IPS-20b (cell line): ENCODE results near the gene ADAT3.

Source experiments
- H3K27ac ChIP-seq: one replicate; pipeline ENCODE4 v1.5.1; 2013; ENCODE audit warnings: low read length
- H3K27me3 ChIP-seq: 2 replicates; pipeline ENCODE4 v1.6.1; 2013; ENCODE audit warnings: mild to moderate bottlenecking, low read length, inconsistent platforms; ENCODE audit not compliant: insufficient read depth
- H3K36me3 ChIP-seq: 2 replicates; pipeline ENCODE4 v1.6.1; 2013; ENCODE audit warnings: low read depth, mild to moderate bottlenecking, inconsistent platforms, low read length, moderate library complexity; ENCODE audit not compliant: insufficient read depth
- H3K4me1 ChIP-seq: 2 replicates; pipeline ENCODE4 v1.6.1; 2013; ENCODE audit warnings: mild to moderate bottlenecking, control low read depth, inconsistent platforms, low read length, moderate library complexity; ENCODE audit not compliant: insufficient read depth
- H3K4me3 ChIP-seq: 2 replicates; pipeline ENCODE4 v1.5.1; 2013; ENCODE audit warnings: mild to moderate bottlenecking, low read length, inconsistent platforms
- H3K9ac ChIP-seq: 2 replicates; pipeline ENCODE4 v1.6.1; 2013; ENCODE audit warnings: low read depth, mild to moderate bottlenecking, inconsistent platforms, low read length, moderate library complexity
- H3K9me3 ChIP-seq: 2 replicates; pipeline ENCODE4 v1.6.1; 2013; ENCODE audit warnings: mild to moderate bottlenecking, low read depth, low read length, inconsistent platforms; ENCODE audit not compliant: insufficient read depth

ADAT3 gene

GRCh38 chr19:1861599-1862031, 43.6 kb upstream of the ADAT3 start:
- H3K9me3 ChIP-seq, result no peaks in the 10 kb centered on the region
- H3K9ac ChIP-seq, result peak overlapping the region; percentile 59; the same call in 1 of the 2 replicates
- H3K36me3 ChIP-seq, result no peaks in the 10 kb centered on the region
- peaks cover 25% of the 10 kb centered on the region for H3K27me3 ChIP-seq
- peaks cover 32% of the 10 kb centered on the region for H3K4me1 ChIP-seq
- H3K27ac ChIP-seq, result no peak overlapping the region
- H3K4me3 ChIP-seq, result peak overlapping the region; percentile 84

DNA sequence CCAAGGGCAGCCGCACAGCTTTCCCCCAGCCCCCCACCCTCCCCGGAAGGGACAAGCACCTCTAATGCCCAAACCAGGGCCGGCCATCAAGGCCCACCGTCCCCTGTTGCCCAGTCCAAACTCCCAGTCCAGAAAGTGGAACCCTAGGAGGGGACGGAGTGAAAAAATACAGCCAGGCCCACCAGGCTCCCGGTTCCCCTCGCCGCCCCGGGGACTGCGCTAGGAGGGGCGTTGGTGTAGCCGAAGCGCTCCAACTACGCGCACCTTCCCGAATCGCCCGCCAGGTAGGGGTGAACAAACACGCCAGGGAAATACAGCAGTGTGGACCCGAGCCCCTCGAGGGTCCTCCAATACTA, 43.2 kb upstream of the ADAT3 start:
- H3K9ac ChIP-seq, result peak overlapping the region; percentile 59; the same call in 1 of the 2 replicates
- peak overlapping the region; percentile 84 for H3K4me3 ChIP-seq
- no peak overlapping the region for H3K27ac ChIP-seq
- H3K36me3 ChIP-seq, result no peaks in the 10 kb centered on the region
- no peaks in the 10 kb centered on the region for H3K9me3 ChIP-seq
- peaks cover 32% of the 10 kb centered on the region for H3K4me1 ChIP-seq
- H3K27me3 ChIP-seq, result peaks cover 25% of the 10 kb centered on the region

GRCh38 chr19:1862424-1863327, 42.5 kb upstream of the ADAT3 start:
- Histone ChIP-seq H3K4me3 (peak overlapping the region; percentile 84), H3K9ac (peak overlapping the region; percentile 59; the same call in 1 of the 2 replicates), H3K36me3 (no peaks in the 10 kb centered on the region), H3K4me1 (peaks cover 31% of the 10 kb centered on the region), H3K27ac (no peak overlapping the region), H3K9me3 (no peaks in the 10 kb centered on the region), H3K27me3 (peaks cover 25% of the 10 kb centered on the region)

GRCh38 chr19:1863328-1863637, 41.9 kb upstream of the ADAT3 start, which contains the start of gene KLF16:
TSS of gene KLF16 (minus strand) at chr19:1863579. CDS start at chr19:1863497, 82 bp downstream.
- no peaks in the 10 kb centered on the region for H3K9me3 ChIP-seq
- H3K9ac ChIP-seq, result peak within 1 kb of the TSS; percentile 94
- H3K27ac ChIP-seq, result peak within 1 kb of the TSS; percentile 92
- peaks cover 25% of the 10 kb centered on the region for H3K27me3 ChIP-seq
- H3K4me1 ChIP-seq, result peaks cover 25% of the 10 kb centered on the region
- no peaks in the 10 kb centered on the region for H3K36me3 ChIP-seq
- H3K4me3 ChIP-seq, result peak within 1 kb of the TSS; percentile 84

GRCh38 chr19:1863638-1864479, 41.3 kb upstream of the ADAT3 start:
- peaks cover 25% of the 10 kb centered on the region for H3K27me3 ChIP-seq
- no peaks in the 10 kb centered on the region for H3K9me3 ChIP-seq
- peaks cover 21% of the 10 kb centered on the region; the same call in 1 of the 2 replicates for H3K4me1 ChIP-seq
- peak overlapping the region; percentile 92 for H3K27ac ChIP-seq
- H3K4me3 ChIP-seq, result peak overlapping the region; percentile 76
- peak overlapping the region; percentile 94 for H3K9ac ChIP-seq
- no peaks in the 10 kb centered on the region for H3K36me3 ChIP-seq

DNA sequence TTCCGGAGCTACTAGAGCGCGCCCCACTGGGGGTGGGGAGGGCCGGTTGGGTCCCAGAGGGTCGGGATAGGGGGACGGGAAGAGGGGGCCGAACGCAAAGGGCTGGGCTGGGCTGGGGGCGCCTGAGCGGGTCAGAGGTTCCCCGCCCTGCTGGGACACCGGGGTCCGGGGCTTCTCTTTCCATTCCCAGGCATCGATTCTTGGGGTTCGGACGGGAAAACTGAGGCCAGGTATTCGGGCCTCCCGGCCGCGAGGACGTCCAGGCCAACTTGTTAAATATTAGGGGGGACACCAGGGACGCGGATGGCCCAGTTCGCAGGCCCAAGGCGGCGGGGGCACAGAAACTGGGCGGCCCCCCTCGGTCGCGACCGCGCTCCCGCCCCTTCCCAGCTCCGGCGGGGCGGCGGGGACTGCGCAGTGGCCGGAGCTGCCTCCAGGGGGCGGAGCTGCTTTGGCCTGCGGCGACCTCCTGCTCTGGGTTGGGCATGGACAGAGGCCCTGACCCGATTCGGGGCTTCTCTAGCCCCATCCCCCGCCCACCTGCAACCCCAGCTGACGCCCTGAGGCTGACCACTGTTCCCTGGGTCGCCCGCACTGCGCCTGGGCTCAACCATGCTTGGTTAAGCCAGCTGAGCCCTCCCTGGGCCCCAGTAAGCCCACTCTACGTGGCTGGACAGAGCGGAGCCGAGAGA, 40.6 kb upstream of the ADAT3 start:
- Histone ChIP-seq H3K27ac (peak overlapping the region; percentile 92), H3K4me1 (peaks cover 17% of the 10 kb centered on the region; the same call in 1 of the 2 replicates)

DNA sequence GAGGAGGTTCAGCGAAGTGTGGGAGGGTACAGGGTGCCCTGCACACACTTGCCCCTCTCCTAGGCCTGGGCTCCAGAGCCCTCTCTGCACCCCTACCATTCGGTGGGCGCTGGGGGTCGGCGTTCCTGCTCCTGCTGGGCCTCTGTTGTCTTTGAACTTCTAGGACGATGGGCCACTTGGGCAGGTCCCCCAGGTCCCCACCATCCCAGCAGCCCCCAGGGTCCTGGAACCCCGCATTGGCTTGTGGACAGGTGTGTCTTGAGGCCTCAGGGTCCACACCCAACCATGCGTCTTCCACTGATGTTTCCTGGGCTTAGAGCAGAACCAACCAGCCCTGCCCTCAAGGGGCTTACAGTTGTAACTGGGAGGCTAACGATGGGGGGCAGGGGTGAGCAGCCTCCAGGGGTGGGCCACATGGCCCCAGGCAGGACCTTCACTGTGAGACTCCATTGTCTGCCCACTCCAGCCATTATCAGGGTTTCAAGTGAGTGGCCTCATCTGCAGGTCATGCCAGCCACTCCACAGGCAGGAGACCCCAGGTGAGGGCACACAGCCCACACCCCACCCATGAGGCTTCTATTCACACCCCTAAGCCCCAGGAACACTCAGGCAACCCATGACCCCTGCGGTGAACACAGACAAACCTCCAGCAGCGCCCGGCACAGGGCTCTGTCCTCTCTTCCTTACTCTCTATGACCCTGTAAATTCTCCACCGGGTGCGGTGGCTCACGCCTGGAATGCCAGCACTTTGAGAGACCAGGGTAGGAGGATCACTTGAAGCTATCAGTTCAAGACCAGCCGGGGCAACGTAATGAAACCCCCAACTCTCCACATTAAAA, 39.8 kb upstream of the ADAT3 start:
- Histone ChIP-seq H3K4me1 (peaks cover 16% of the 10 kb centered on the region; the same call in 1 of the 2 replicates), H3K36me3 (no peaks in the 10 kb centered on the region), H3K4me3 (peak overlapping the region; percentile 76), H3K9ac (peak overlapping the region; percentile 94), H3K27me3 (peaks cover 22% of the 10 kb centered on the region), H3K9me3 (no peaks in the 10 kb centered on the region), H3K27ac (peak overlapping the region; percentile 80)

More for the DNA sequence above, 40.6 kb upstream of the ADAT3 start:
- Histone ChIP-seq H3K36me3 (no peaks in the 10 kb centered on the region), H3K4me3 (peak overlapping the region; percentile 76), H3K9me3 (no peaks in the 10 kb centered on the region), H3K27me3 (peaks cover 25% of the 10 kb centered on the region), H3K9ac (peak overlapping the region; percentile 94)

DNA sequence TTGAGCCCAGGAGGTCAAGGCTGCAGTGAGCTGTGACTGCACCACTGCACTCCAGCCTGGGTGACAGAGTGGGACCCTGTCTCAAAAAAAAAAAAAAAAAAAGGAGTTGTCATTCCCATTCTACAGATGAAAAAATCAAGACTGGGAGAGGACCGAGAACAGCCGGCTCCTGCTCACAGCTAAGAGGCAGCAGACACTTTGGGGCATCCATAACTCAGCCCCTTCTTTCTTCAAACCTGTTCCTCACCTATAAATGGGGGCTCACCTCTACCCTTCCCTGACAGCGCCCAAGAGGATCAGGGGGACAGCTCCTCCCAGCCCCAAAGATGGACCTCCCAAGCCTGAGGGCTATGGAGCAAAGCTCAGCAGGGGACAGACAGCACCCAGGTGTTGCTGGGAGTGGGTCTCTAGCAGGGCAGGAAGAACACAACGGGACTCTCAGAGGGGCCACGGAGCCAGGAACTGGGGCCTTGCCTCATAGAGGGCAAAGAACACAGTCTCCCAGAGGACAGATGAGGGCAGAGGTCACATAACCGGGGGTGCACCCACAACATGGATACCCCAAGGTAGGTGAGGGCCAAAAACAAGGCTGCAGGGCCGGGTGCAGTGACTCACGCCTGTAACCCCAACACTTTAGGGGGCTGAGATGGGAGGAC, 38.4 kb upstream of the ADAT3 start:
- H3K4me1 ChIP-seq, result peaks cover 7% of the 10 kb centered on the region; the same call in 1 of the 2 replicates
- H3K36me3 ChIP-seq, result no peaks in the 10 kb centered on the region
- H3K27me3 ChIP-seq, result peaks cover 7% of the 10 kb centered on the region
- H3K4me3 ChIP-seq, result no peak overlapping the region
- no peak overlapping the region for H3K27ac ChIP-seq
- H3K9me3 ChIP-seq, result no peaks in the 10 kb centered on the region
- no peak overlapping the region for H3K9ac ChIP-seq

DNA sequence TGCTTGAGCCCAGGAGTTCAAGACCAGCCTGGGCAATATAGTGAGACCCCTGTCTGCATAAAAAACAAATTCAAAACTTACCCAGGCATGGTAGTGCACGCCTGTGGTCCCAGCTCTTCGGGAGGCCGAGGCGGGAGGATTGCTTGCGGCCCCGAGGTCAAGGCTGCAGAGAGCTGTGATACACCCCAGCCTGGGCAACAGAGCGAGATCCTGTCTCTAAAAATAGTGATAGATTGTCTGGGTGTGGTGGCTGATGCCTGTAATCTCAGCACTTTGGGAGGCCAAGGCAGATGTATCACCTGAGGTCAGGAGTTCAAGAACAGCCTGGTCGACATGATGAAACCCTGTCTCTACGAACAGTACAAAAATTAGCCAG, 37.9 kb upstream of the ADAT3 start:
- H3K27ac ChIP-seq, result no peak overlapping the region
- no peaks in the 10 kb centered on the region for H3K36me3 ChIP-seq
- H3K27me3 ChIP-seq, result peaks cover 2% of the 10 kb centered on the region; the same call in 1 of the 2 replicates
- peaks cover 7% of the 10 kb centered on the region; the same call in 1 of the 2 replicates for H3K4me1 ChIP-seq
- H3K9me3 ChIP-seq, result no peaks in the 10 kb centered on the region
- no peak overlapping the region for H3K9ac ChIP-seq
- H3K4me3 ChIP-seq, result no peak overlapping the region

GRCh38 chr19:1868971-1869370, 36.2 kb upstream of the ADAT3 start:
- peaks cover 7% of the 10 kb centered on the region; the same call in 1 of the 2 replicates for H3K4me1 ChIP-seq
- H3K27ac ChIP-seq, result no peak overlapping the region
- H3K9me3 ChIP-seq, result no peaks in the 10 kb centered on the region
- H3K36me3 ChIP-seq, result no peaks in the 10 kb centered on the region
- H3K27me3 ChIP-seq, result no peaks in the 10 kb centered on the region
- H3K4me3 ChIP-seq, result no peak overlapping the region
- no peak overlapping the region for H3K9ac ChIP-seq
